ENCODE data around the gene PTPRT.

The PTPRT gene

GRCh38 chr20:42706759-42707158, 482.9 kb downstream of the PTPRT start:
- no peaks in the 10 kb centered on the region for H3K27me3 Mint-ChIP-seq
- H3K36me3 Mint-ChIP-seq: peaks cover 2% of the 10 kb centered on the region
- H3K4me3 Mint-ChIP-seq: no peak overlapping the region
- no peaks in the 10 kb centered on the region for H3K4me1 Mint-ChIP-seq
- H3K9me3 Mint-ChIP-seq: peaks cover 14% of the 10 kb centered on the region
- H3K27ac Mint-ChIP-seq: no peak overlapping the region

GRCh38 chr20:42705550-42705949, 484.2 kb downstream of the PTPRT start:
- H3K4me3 Mint-ChIP-seq: no peak overlapping the region
- no peak overlapping the region for H3K27ac Mint-ChIP-seq
- H3K9me3 Mint-ChIP-seq: peaks cover 14% of the 10 kb centered on the region
- no peaks in the 10 kb centered on the region for H3K4me1 Mint-ChIP-seq
- H3K27me3 Mint-ChIP-seq: no peaks in the 10 kb centered on the region
- H3K36me3 Mint-ChIP-seq: peaks cover 2% of the 10 kb centered on the region

- Mint-ChIP-seq H3K36me3 (no peaks in the 10 kb centered on the region), H3K27ac (no peak overlapping the region), H3K9me3 (peaks cover 7% of the 10 kb centered on the region), H3K4me1 (no peaks in the 10 kb centered on the region), H3K4me3 (no peak overlapping the region), H3K27me3 (no peaks in the 10 kb centered on the region)
These were observed 486.0 kb downstream of the PTPRT start for GRCh38 chr20:42703744-42704143.

- Mint-ChIP-seq H3K27me3 (no peaks in the 10 kb centered on the region), H3K4me3 (no peak overlapping the region), H3K36me3 (no peaks in the 10 kb centered on the region), H3K9me3 (peaks cover 7% of the 10 kb centered on the region), H3K4me1 (no peaks in the 10 kb centered on the region), H3K27ac (no peak overlapping the region)
These were observed 487.8 kb downstream of the PTPRT start for GRCh38 chr20:42701948-42702347.

- no peaks in the 10 kb centered on the region for H3K36me3 Mint-ChIP-seq
- no peak overlapping the region for H3K27ac Mint-ChIP-seq
- H3K9me3 Mint-ChIP-seq: peaks cover 7% of the 10 kb centered on the region
- no peaks in the 10 kb centered on the region for H3K4me1 Mint-ChIP-seq
- no peak overlapping the region for H3K4me3 Mint-ChIP-seq
- peaks cover 2% of the 10 kb centered on the region for H3K27me3 Mint-ChIP-seq
These were observed 489.3 kb downstream of the PTPRT start for GRCh38 chr20:42700372-42700771.

GRCh38 chr20:42697962-42698361, 491.7 kb downstream of the PTPRT start:
- peaks cover 2% of the 10 kb centered on the region for H3K27me3 Mint-ChIP-seq
- H3K36me3 Mint-ChIP-seq: no peaks in the 10 kb centered on the region
- H3K9me3 Mint-ChIP-seq: peaks cover 2% of the 10 kb centered on the region

GRCh38 chr20:42690842-42691437, 498.8 kb downstream of the PTPRT start:
- Mint-ChIP-seq H3K4me3 (no peak overlapping the region), H3K27me3 (peaks cover 2% of the 10 kb centered on the region), H3K27ac (no peak overlapping the region), H3K36me3 (no peaks in the 10 kb centered on the region), H3K9me3 (peaks cover 14% of the 10 kb centered on the region), H3K4me1 (no peaks in the 10 kb centered on the region)

More at GRCh38 chr20:42697962-42698361, 491.7 kb downstream of the PTPRT start:
- H3K4me1 Mint-ChIP-seq: no peaks in the 10 kb centered on the region
- H3K27ac Mint-ChIP-seq: no peak overlapping the region
- no peak overlapping the region for H3K4me3 Mint-ChIP-seq

- Mint-ChIP-seq H3K36me3 (no peaks in the 10 kb centered on the region), H3K4me3 (no peak overlapping the region), H3K4me1 (no peaks in the 10 kb centered on the region), H3K9me3 (peaks cover 14% of the 10 kb centered on the region), H3K27me3 (no peaks in the 10 kb centered on the region), H3K27ac (no peak overlapping the region)
These were observed 501.1 kb downstream of the PTPRT start for GRCh38 chr20:42688576-42688975.

- Mint-ChIP-seq H3K9me3 (peaks cover 9% of the 10 kb centered on the region), H3K27ac (no peak overlapping the region), H3K27me3 (no peaks in the 10 kb centered on the region), H3K36me3 (no peaks in the 10 kb centered on the region), H3K4me3 (no peak overlapping the region), H3K4me1 (no peaks in the 10 kb centered on the region)
These were observed 503.6 kb downstream of the PTPRT start for GRCh38 chr20:42686057-42686456.

GRCh38 chr20:42678895-42679294, 510.8 kb downstream of the PTPRT start:
- Mint-ChIP-seq H3K9me3 (no peaks in the 10 kb centered on the region), H3K36me3 (no peaks in the 10 kb centered on the region), H3K27ac (no peak overlapping the region)

GRCh38 chr20:42656130-42656529, 533.6 kb downstream of the PTPRT start:
- Mint-ChIP-seq H3K4me3 (no peak overlapping the region), H3K27ac (no peak overlapping the region), H3K27me3 (peaks cover 5% of the 10 kb centered on the region), H3K9me3 (no peaks in the 10 kb centered on the region), H3K36me3 (no peaks in the 10 kb centered on the region), H3K4me1 (no peaks in the 10 kb centered on the region)

More at GRCh38 chr20:42678895-42679294, 510.8 kb downstream of the PTPRT start:
- Mint-ChIP-seq H3K4me1 (no peaks in the 10 kb centered on the region), H3K4me3 (no peak overlapping the region), H3K27me3 (no peaks in the 10 kb centered on the region)

GRCh38 chr20:42652266-42652665, 537.4 kb downstream of the PTPRT start:
- Mint-ChIP-seq H3K27me3 (peaks cover 1% of the 10 kb centered on the region), H3K4me1 (no peaks in the 10 kb centered on the region), H3K9me3 (no peaks in the 10 kb centered on the region), H3K36me3 (no peaks in the 10 kb centered on the region), H3K27ac (no peak overlapping the region), H3K4me3 (no peak overlapping the region)

GRCh38 chr20:42650191-42650746, 539.4 kb downstream of the PTPRT start:
- no peaks in the 10 kb centered on the region for H3K4me1 Mint-ChIP-seq
- peaks cover 1% of the 10 kb centered on the region for H3K27me3 Mint-ChIP-seq
- H3K4me3 Mint-ChIP-seq: no peak overlapping the region
- no peaks in the 10 kb centered on the region for H3K36me3 Mint-ChIP-seq
- H3K27ac Mint-ChIP-seq: no peak overlapping the region
- H3K9me3 Mint-ChIP-seq: no peaks in the 10 kb centered on the region

GRCh38 chr20:42649748-42650147, 540.0 kb downstream of the PTPRT start:
- Mint-ChIP-seq H3K27me3 (peaks cover 1% of the 10 kb centered on the region), H3K4me1 (no peaks in the 10 kb centered on the region), H3K9me3 (no peaks in the 10 kb centered on the region), H3K27ac (no peak overlapping the region), H3K4me3 (no peak overlapping the region), H3K36me3 (no peaks in the 10 kb centered on the region)

- H3K27ac Mint-ChIP-seq: no peak overlapping the region
- peaks cover 1% of the 10 kb centered on the region for H3K27me3 Mint-ChIP-seq
- no peaks in the 10 kb centered on the region for H3K4me1 Mint-ChIP-seq
- no peak overlapping the region for H3K4me3 Mint-ChIP-seq
- no peaks in the 10 kb centered on the region for H3K36me3 Mint-ChIP-seq
- no peaks in the 10 kb centered on the region for H3K9me3 Mint-ChIP-seq
These were observed 543.5 kb downstream of the PTPRT start for GRCh38 chr20:42646250-42646649.

GRCh38 chr20:42641886-42642285, 547.8 kb downstream of the PTPRT start:
- no peak overlapping the region for H3K27ac Mint-ChIP-seq
- H3K27me3 Mint-ChIP-seq: no peaks in the 10 kb centered on the region
- no peaks in the 10 kb centered on the region for H3K9me3 Mint-ChIP-seq
- no peaks in the 10 kb centered on the region for H3K36me3 Mint-ChIP-seq
- no peak overlapping the region for H3K4me3 Mint-ChIP-seq
- H3K4me1 Mint-ChIP-seq: no peaks in the 10 kb centered on the region

GRCh38 chr20:42639140-42639539, 550.6 kb downstream of the PTPRT start:
- Mint-ChIP-seq H3K4me1 (no peaks in the 10 kb centered on the region), H3K9me3 (no peaks in the 10 kb centered on the region), H3K4me3 (no peak overlapping the region), H3K27me3 (no peaks in the 10 kb centered on the region), H3K27ac (no peak overlapping the region), H3K36me3 (no peaks in the 10 kb centered on the region)
